NOMO-1 (cell line): ENCODE data around the gene ROS1.

Source experiments
- DNase-seq, 2 experiments: peaks; one replicate each; lab custom pipeline; 2025; ENCODE audit not compliant: unreplicated experiment in 2 of 2; lab: John Stamatoyannopoulos, UW

ROS1 gene

GRCh38 chr6:117384659-117385058, 41.1 kb downstream of the ROS1 start:
- no peak for DNase-seq

- peak in 1 of 2 experiments; percentile 5 for DNase-seq
These were observed 44.0 kb downstream of the ROS1 start for GRCh38 chr6:117381749-117382148.

GRCh38 chr6:117380298-117380697, 45.4 kb downstream of the ROS1 start:
- no peak for DNase-seq

GRCh38 chr6:117375446-117375845, 50.3 kb downstream of the ROS1 start:
- no peak for DNase-seq

- DNase-seq = no peak
These were observed 52.4 kb downstream of the ROS1 start for GRCh38 chr6:117373211-117373813.

- peak in 1 of 2 experiments; percentile 17 for DNase-seq
These were observed 53.5 kb downstream of the ROS1 start for GRCh38 chr6:117372289-117372688.

GRCh38 chr6:117371492-117371891, 54.2 kb downstream of the ROS1 start:
- no peak for DNase-seq

GRCh38 chr6:117359581-117359980, 66.2 kb downstream of the ROS1 start:
- peak; percentile 58 to 88 for DNase-seq

GRCh38 chr6:117354671-117355070, 71.1 kb downstream of the ROS1 start:
- peak; percentile 33 to 52 for DNase-seq

- DNase-seq = peak in 1 of 2 experiments; percentile 59
These were observed 73.2 kb downstream of the ROS1 start for GRCh38 chr6:117352466-117353081.

- DNase-seq = no peak
These were observed 74.2 kb downstream of the ROS1 start for GRCh38 chr6:117351521-117351920.

GRCh38 chr6:117346142-117346930, 79.4 kb downstream of the ROS1 start:
- peak in 1 of 2 experiments; percentile 59 for DNase-seq

GRCh38 chr6:117345292-117345610, 80.5 kb downstream of the ROS1 start:
- no peak for DNase-seq

GRCh38 chr6:117344444-117345291, 81.1 kb downstream of the ROS1 start:
- no peak for DNase-seq

GRCh38 chr6:117338567-117338966, 87.2 kb downstream of the ROS1 start:
- DNase-seq = no peak

- no peak for DNase-seq
These were observed 95.8 kb downstream of the ROS1 start for GRCh38 chr6:117329926-117330325.

GRCh38 chr6:117328500-117328899, 97.2 kb downstream of the ROS1 start:
- no peak for DNase-seq

GRCh38 chr6:117328005-117328389, 97.7 kb downstream of the ROS1 start:
- DNase-seq = no peak

GRCh38 chr6:117327149-117328004, 98.4 kb downstream of the ROS1 start:
- DNase-seq = no peak

- DNase-seq = no peak
These were observed 99.3 kb downstream of the ROS1 start for GRCh38 chr6:117326396-117326795.
